ENCODE measurements around the gene ARHGAP8.
A peak's percentile ranks its signal among the peaks of the same experiment; 100 is the strongest.

Gene ARHGAP8

DNA sequence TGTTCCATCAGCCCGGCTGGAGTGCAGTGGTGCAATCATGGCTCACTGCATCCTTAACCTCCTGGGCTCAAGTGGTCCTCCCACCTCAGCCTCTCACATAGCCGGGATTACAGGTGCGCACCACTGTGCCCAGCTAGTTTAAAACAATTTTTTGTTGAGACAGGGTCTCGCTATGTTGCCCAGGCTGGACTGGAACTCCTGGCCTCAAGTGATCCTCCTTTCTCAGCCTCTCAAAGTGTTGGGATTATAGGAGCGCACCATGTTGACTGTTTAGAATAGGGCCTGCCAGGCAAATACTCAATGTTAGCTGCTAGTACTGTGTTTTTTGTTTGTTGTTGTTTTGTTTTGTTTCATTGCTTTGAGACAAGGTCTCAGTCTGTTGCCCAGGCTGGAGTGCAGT, 66.4 kb downstream of the ARHGAP8 start:
- Histone ChIP-seq H3K79me1 (ENCODE audit: low read length) (no peaks in the 10 kb centered on the region), H3K4ac (ENCODE audit: low read depth, low read length) (no peak overlapping the region), H2AK5ac (ENCODE audit: low read length) (no peak overlapping the region), H2BK15ac (replicated peaks; ENCODE audit: low read depth) (no peak overlapping the region), H3K4me1 (ENCODE audit: control insufficient read depth, low read depth, low read length) (no peaks in the 10 kb centered on the region), H3K79me2 (ENCODE audit: control insufficient read depth, insufficient read depth, low read length) (no peaks in the 10 kb centered on the region), H3K4me3 (ENCODE audit: low read length) (no peak overlapping the region), H3K23ac (ENCODE audit: low read length) (no peak overlapping the region), H3K27me3 (ENCODE audit: insufficient read depth, low read length, poor library complexity) (no peaks in the 10 kb centered on the region), H3K4me2 (ENCODE audit: low read length) (no peak overlapping the region), H4K5ac (ENCODE audit: low read length) (no peak overlapping the region), H3K56ac (ENCODE audit: low read length) (no peak overlapping the region), H3K27ac (ENCODE audit: low read depth, low read length) (no peak overlapping the region), H2BK120ac (ENCODE audit: low read depth, low read length) (no peak overlapping the region), H4K8ac (ENCODE audit: low read depth, low read length) (no peak overlapping the region), H3K18ac (ENCODE audit: low read length) (no peak overlapping the region), H2BK5ac (ENCODE audit: low read length) (no peak overlapping the region), H3K9ac (ENCODE audit: low read length) (no peak overlapping the region), H3K36me3 (ENCODE audit: control insufficient read depth, insufficient read depth, low read length) (peaks cover 2% of the 10 kb centered on the region)
- no peak for DNase-seq
- WGBS (ENCODE audit: extremely low coverage, insufficient coverage, low lambda C conversion rate) = no CpG with 5 or more reads among the region's 5 CpGs

DNA sequence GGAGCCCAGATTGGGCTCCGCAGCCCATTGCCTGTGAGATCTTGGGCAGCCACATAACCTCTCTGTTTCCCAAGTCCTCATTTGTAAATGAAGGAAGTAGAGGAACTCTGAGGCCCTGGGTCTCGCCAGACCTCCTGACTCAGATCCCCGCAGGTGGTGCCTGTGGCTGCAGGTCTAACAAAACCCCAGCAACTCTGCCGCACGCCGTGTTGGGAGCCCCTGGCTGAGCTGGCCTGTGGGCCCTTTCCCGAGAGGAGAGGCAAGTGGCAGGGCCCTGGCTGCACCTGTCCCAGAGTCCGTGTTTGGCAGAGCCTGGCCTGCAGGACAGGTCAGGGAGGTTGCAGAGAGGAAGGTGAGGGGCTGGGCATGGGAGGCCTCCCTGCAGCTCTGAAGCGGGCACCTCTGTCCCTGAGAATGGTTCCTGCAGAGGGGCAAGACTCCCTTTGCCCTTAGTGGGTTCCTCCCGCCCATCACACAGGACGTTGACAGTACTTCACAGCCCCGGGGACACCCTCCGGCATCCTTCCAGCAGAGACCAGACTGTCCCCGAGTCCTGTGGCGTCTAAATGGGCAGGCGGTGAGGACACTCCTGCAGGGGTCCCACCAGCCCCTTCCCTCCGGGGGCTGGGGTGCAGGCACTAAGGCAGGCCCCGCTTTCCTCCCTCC, 67.7 kb downstream of the ARHGAP8 start:
- Histone ChIP-seq H3K4me3 (ENCODE audit: low read length) (no peak overlapping the region), H3K27me3 (ENCODE audit: insufficient read depth, low read length, poor library complexity) (no peaks in the 10 kb centered on the region), H3K56ac (ENCODE audit: low read length) (no peak overlapping the region), H3K18ac (ENCODE audit: low read length) (no peak overlapping the region), H3K9ac (ENCODE audit: low read length) (no peak overlapping the region), H3K23ac (ENCODE audit: low read length) (no peak overlapping the region), H4K5ac (ENCODE audit: low read length) (no peak overlapping the region), H3K4ac (ENCODE audit: low read depth, low read length) (no peak overlapping the region), H2AK5ac (ENCODE audit: low read length) (no peak overlapping the region), H3K4me1 (ENCODE audit: control insufficient read depth, low read depth, low read length) (no peaks in the 10 kb centered on the region), H3K36me3 (ENCODE audit: control insufficient read depth, insufficient read depth, low read length) (peaks cover 2% of the 10 kb centered on the region), H3K4me2 (ENCODE audit: low read length) (no peak overlapping the region), H4K8ac (ENCODE audit: low read depth, low read length) (no peak overlapping the region), H2BK5ac (ENCODE audit: low read length) (no peak overlapping the region), H3K79me2 (ENCODE audit: control insufficient read depth, insufficient read depth, low read length) (no peaks in the 10 kb centered on the region), H3K27ac (ENCODE audit: low read depth, low read length) (no peak overlapping the region), H2BK15ac (replicated peaks; ENCODE audit: low read depth) (no peak overlapping the region), H2BK120ac (ENCODE audit: low read depth, low read length) (no peak overlapping the region), H3K79me1 (ENCODE audit: low read length) (no peaks in the 10 kb centered on the region)
- WGBS (ENCODE audit: extremely low coverage, insufficient coverage, low lambda C conversion rate) = no CpG with 5 or more reads among the region's 18 CpGs
- peak; percentile 24 for DNase-seq

DNA sequence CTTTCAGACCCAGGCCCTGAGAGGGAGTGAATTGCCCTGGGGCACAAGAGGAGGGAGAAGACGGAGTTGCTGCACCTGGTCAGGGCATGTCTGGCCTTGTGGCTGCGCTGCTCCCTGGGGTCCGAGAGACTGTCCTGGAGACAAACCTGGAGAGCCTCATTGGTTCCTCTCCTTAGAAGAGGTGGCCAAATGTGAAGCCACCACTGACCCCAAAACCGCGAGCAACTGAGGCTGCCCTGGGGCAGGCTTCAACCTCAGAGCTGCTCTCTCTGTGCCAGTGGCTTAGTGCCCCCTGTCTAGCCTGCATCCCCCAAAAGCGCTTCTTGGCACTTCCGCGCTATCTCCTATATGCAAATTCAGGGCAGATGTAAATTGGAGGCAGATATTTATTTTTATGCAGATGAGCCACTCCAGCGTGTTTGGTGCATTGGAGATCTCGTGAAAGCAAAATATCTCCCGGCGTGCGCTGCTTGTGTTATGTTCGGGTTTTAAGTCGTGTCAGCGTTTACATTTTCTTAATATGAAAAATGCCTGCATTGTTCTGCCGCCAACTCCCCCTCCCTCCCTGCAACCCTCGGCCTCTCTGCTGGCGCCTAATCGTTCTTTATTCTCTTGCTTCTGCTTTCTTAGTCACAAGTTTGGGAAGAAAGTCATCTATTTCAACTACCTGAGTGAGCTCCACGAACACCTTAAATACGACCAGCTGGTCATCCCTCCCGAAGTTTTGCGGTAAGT, 69.5 kb downstream of the ARHGAP8 start:
- no peak overlapping the region for H3K18ac ChIP-seq (ENCODE audit: low read length)
- no peak overlapping the region for H2BK5ac ChIP-seq (ENCODE audit: low read length)
- no peak overlapping the region for H3K23ac ChIP-seq (ENCODE audit: low read length)
- H4K5ac ChIP-seq (ENCODE audit: low read length) = no peak overlapping the region
- H3K79me2 ChIP-seq (ENCODE audit: control insufficient read depth, insufficient read depth, low read length) = no peaks in the 10 kb centered on the region
- WGBS (ENCODE audit: extremely low coverage, insufficient coverage, low lambda C conversion rate) = no CpG with 5 or more reads among the region's 24 CpGs
- no peak overlapping the region for H3K4me3 ChIP-seq (ENCODE audit: low read length)
- H2BK120ac ChIP-seq (ENCODE audit: low read depth, low read length) = no peak overlapping the region
- DNase-seq = no peak
- no peaks in the 10 kb centered on the region for H3K4me1 ChIP-seq (ENCODE audit: control insufficient read depth, low read depth, low read length)
- peaks cover 2% of the 10 kb centered on the region for H3K36me3 ChIP-seq (ENCODE audit: control insufficient read depth, insufficient read depth, low read length)
- H2AK5ac ChIP-seq (ENCODE audit: low read length) = no peak overlapping the region
- H3K4me2 ChIP-seq (ENCODE audit: low read length) = no peak overlapping the region
- H2BK15ac ChIP-seq (replicated peaks; ENCODE audit: low read depth) = no peak overlapping the region
- no peaks in the 10 kb centered on the region for H3K79me1 ChIP-seq (ENCODE audit: low read length)
- H3K27me3 ChIP-seq (ENCODE audit: insufficient read depth, low read length, poor library complexity) = no peaks in the 10 kb centered on the region
- H4K8ac ChIP-seq (ENCODE audit: low read depth, low read length) = no peak overlapping the region
- H3K27ac ChIP-seq (ENCODE audit: low read depth, low read length) = no peak overlapping the region
- H3K4ac ChIP-seq (ENCODE audit: low read depth, low read length) = no peak overlapping the region
- no peak overlapping the region for H3K9ac ChIP-seq (ENCODE audit: low read length)
- no peak overlapping the region for H3K56ac ChIP-seq (ENCODE audit: low read length)

DNA sequence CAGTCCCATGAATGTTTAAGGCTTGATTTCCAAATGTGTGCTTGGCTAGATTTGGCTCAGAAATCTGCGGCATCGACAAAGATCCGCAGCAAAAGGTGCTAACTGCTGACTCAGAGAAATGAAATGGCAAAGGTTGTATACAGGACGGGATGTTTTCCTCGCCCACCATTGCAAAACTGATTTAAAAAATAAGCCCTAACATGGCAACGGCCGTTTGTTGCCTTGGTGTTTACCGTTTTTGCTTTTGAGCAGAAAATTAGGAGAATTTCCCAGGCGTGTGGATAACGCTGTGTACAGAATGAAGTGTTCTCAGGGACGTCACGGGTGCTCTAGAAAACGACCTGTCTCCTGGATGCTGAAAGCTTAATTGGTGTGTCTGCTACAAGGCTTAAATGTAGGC, 70.2 kb downstream of the ARHGAP8 start:
- no peak overlapping the region for H3K18ac ChIP-seq (ENCODE audit: low read length)
- no peaks in the 10 kb centered on the region for H3K4me1 ChIP-seq (ENCODE audit: control insufficient read depth, low read depth, low read length)
- H4K8ac ChIP-seq (ENCODE audit: low read depth, low read length) = no peak overlapping the region
- no CpG with 5 or more reads among the region's 13 CpGs for WGBS (ENCODE audit: extremely low coverage, insufficient coverage, low lambda C conversion rate)
- H3K9ac ChIP-seq (ENCODE audit: low read length) = no peak overlapping the region
- no peak overlapping the region for H3K27ac ChIP-seq (ENCODE audit: low read depth, low read length)
- H2BK120ac ChIP-seq (ENCODE audit: low read depth, low read length) = no peak overlapping the region
- H2BK15ac ChIP-seq (replicated peaks; ENCODE audit: low read depth) = no peak overlapping the region
- no peak overlapping the region for H3K56ac ChIP-seq (ENCODE audit: low read length)
- H3K36me3 ChIP-seq (ENCODE audit: control insufficient read depth, insufficient read depth, low read length) = peaks cover 2% of the 10 kb centered on the region
- H3K4me3 ChIP-seq (ENCODE audit: low read length) = no peak overlapping the region
- no peak overlapping the region for H2BK5ac ChIP-seq (ENCODE audit: low read length)
- no peak for DNase-seq
- H3K79me2 ChIP-seq (ENCODE audit: control insufficient read depth, insufficient read depth, low read length) = no peaks in the 10 kb centered on the region
- H2AK5ac ChIP-seq (ENCODE audit: low read length) = no peak overlapping the region
- H3K23ac ChIP-seq (ENCODE audit: low read length) = no peak overlapping the region
- no peak overlapping the region for H3K4ac ChIP-seq (ENCODE audit: low read depth, low read length)
- no peak overlapping the region for H3K4me2 ChIP-seq (ENCODE audit: low read length)
- H3K79me1 ChIP-seq (ENCODE audit: low read length) = no peaks in the 10 kb centered on the region
- no peaks in the 10 kb centered on the region for H3K27me3 ChIP-seq (ENCODE audit: insufficient read depth, low read length, poor library complexity)
- no peak overlapping the region for H4K5ac ChIP-seq (ENCODE audit: low read length)

DNA sequence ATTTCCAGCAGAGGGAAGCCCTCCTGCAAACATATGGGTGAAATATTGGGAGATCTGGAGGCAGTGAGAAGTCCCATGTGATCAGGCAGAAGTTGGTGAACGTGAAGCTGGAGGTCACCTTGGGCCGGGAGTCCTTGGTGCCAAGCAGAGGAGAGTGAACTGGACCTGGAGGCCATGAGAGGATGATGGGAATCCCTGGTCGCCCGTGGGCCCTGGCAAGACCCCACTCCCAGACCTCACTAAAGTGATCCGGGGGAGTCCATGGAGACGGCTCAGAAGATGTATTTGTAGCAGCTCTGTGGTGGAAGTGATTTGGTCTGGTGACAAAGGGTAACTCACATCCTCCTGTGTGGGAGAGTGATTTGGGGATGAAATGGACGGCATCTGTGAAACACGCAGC, 71.0 kb downstream of the ARHGAP8 start:
- no peaks in the 10 kb centered on the region for H3K4me1 ChIP-seq (ENCODE audit: control insufficient read depth, low read depth, low read length)
- no peak overlapping the region for H2BK120ac ChIP-seq (ENCODE audit: low read depth, low read length)
- no peak overlapping the region for H4K8ac ChIP-seq (ENCODE audit: low read depth, low read length)
- no peak overlapping the region for H3K18ac ChIP-seq (ENCODE audit: low read length)
- no peak overlapping the region for H3K4me3 ChIP-seq (ENCODE audit: low read length)
- no peak overlapping the region for H2BK15ac ChIP-seq (replicated peaks; ENCODE audit: low read depth)
- no peaks in the 10 kb centered on the region for H3K27me3 ChIP-seq (ENCODE audit: insufficient read depth, low read length, poor library complexity)
- no peak overlapping the region for H2BK5ac ChIP-seq (ENCODE audit: low read length)
- no peak overlapping the region for H3K23ac ChIP-seq (ENCODE audit: low read length)
- H3K27ac ChIP-seq (ENCODE audit: low read depth, low read length) = no peak overlapping the region
- no peak overlapping the region for H3K56ac ChIP-seq (ENCODE audit: low read length)
- H3K36me3 ChIP-seq (ENCODE audit: control insufficient read depth, insufficient read depth, low read length) = peaks cover 2% of the 10 kb centered on the region
- DNase-seq = no peak
- no peak overlapping the region for H3K4ac ChIP-seq (ENCODE audit: low read depth, low read length)
- no peak overlapping the region for H4K5ac ChIP-seq (ENCODE audit: low read length)
- H2AK5ac ChIP-seq (ENCODE audit: low read length) = no peak overlapping the region
- WGBS (ENCODE audit: extremely low coverage, insufficient coverage, low lambda C conversion rate) = no CpG with 5 or more reads among the region's 8 CpGs
- no peak overlapping the region for H3K9ac ChIP-seq (ENCODE audit: low read length)
- no peaks in the 10 kb centered on the region for H3K79me1 ChIP-seq (ENCODE audit: low read length)
- no peak overlapping the region for H3K4me2 ChIP-seq (ENCODE audit: low read length)
- no peaks in the 10 kb centered on the region for H3K79me2 ChIP-seq (ENCODE audit: control insufficient read depth, insufficient read depth, low read length)

Measured in mesendoderm (in vitro differentiated cells).